IMR-90 (cell line): ENCODE results near the gene ABHD5.

Source experiments
- BHLHE40 ChIP-seq: fragments of 150-350 bp; IDR thresholded peaks from 2 replicates; pipeline ENCODE4 v1.6.1; 2016; ENCODE audit warnings: mild to moderate bottlenecking, low read depth, low read length
- CEBPB ChIP-seq: IDR thresholded peaks from 2 replicates; pipeline ENCODE4 v1.6.1; 2012; ENCODE audit warnings: low read depth, low read length, improper control_type of control experiment
- CTCF ChIP-seq: conservative IDR thresholded peaks from 2 replicates; pipeline ENCODE4 v1.5.1; 2012; ENCODE audit warnings: mild to moderate bottlenecking, low read depth, low read length, improper control_type of control experiment
- MAFK ChIP-seq: IDR thresholded peaks from 2 replicates; pipeline ENCODE4 v1.6.1; 2012; ENCODE audit warnings: low read depth, low read length, improper control_type of control experiment
- MAZ ChIP-seq: IDR thresholded peaks from 2 replicates; pipeline ENCODE4 v1.6.1; 2012; ENCODE audit warnings: low read depth, mild to moderate bottlenecking, low read length, improper control_type of control experiment, moderate library complexity, borderline replicate concordance
- MXI1 ChIP-seq: IDR thresholded peaks from 2 replicates; pipeline ENCODE4 v1.6.1; 2012; ENCODE audit warnings: low read depth, mild to moderate bottlenecking, low read length, moderate library complexity, borderline replicate concordance
- NFE2L2 ChIP-seq: fragments of 150-350 bp; IDR thresholded peaks from 2 replicates; pipeline ENCODE4 v1.6.1; 2016; ENCODE audit warnings: low read depth, mild to moderate bottlenecking, low read length
- POLR2A ChIP-seq: IDR thresholded peaks from 2 replicates; pipeline ENCODE4 v1.6.1; 2012; ENCODE audit warnings: mild to moderate bottlenecking, low read depth, low read length
- RAD21 ChIP-seq: IDR thresholded peaks from 2 replicates; pipeline ENCODE4 v1.6.1; 2012; ENCODE audit warnings: low read length, improper control_type of control experiment
- SMC3 ChIP-seq: fragments of 150-350 bp; IDR thresholded peaks from 2 replicates; pipeline ENCODE4 v1.6.1; 2016; ENCODE audit warnings: low read depth, mild to moderate bottlenecking, antibody characterized with exemption, low read length, moderate library complexity
- TF ChIP-seq, protein P1 (sequence below): fragments of 150-350 bp; IDR thresholded peaks from 2 replicates; pipeline ENCODE4 v1.6.1; 2017; ENCODE audit warnings: mild to moderate bottlenecking, antibody characterized with exemption, low read length, low read depth

- TF ChIP-seq MXI1: no peak
- TF ChIP-seq BHLHE40: no peak
- TF ChIP-seq CTCF: no peak
- TF ChIP-seq MAZ: no peak
- TF ChIP-seq SMC3: no peak
- TF ChIP-seq NFE2L2: no peak
- TF ChIP-seq MAFK: no peak
- no peak for TF ChIP-seq RAD21
- TF ChIP-seq POLR2A: no peak
- TF ChIP-seq CEBPB: no peak
- TF ChIP-seq, protein P1, sequence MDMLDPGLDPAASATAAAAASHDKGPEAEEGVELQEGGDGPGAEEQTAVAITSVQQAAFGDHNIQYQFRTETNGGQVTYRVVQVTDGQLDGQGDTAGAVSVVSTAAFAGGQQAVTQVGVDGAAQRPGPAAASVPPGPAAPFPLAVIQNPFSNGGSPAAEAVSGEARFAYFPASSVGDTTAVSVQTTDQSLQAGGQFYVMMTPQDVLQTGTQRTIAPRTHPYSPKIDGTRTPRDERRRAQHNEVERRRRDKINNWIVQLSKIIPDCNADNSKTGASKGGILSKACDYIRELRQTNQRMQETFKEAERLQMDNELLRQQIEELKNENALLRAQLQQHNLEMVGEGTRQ: no peak
Measured at GRCh38 chr3:43693594-43693993, 2.9 kb downstream of the ABHD5 start.
